Measurements from ENCODE around the gene IGF2R. TPM values are rescaled to one million over a fixed set of nuclear protein-coding genes. Genes with fewer than 3 reads are reported as not detected.

The IGF2R gene
- total RNA-seq, 2 experiments from 2014 or later: 19.3 to 37.6 TPM

- Histone ChIP-seq H3K9me3 (ENCODE audit: low read length) (no peaks in the 10 kb centered on the region), H4K20me1 (ENCODE audit: insufficient read depth, low read length) (no peaks in the 10 kb centered on the region), H3K9me2 (ENCODE audit: insufficient read depth, low read length) (no peaks in the 10 kb centered on the region), H3K79me2 (ENCODE audit: insufficient read depth, low read depth, low read length) (no peaks in the 10 kb centered on the region), H3K4me1 (ENCODE audit: insufficient read depth, low read length, poor library complexity, severe bottlenecking) (no peaks in the 10 kb centered on the region), H3K4me2 (ENCODE audit: low read length) (no peak overlapping the region), H2AFZ (ENCODE audit: low read length) (no peak overlapping the region), H3K27ac (ENCODE audit: low read depth, low read length, poor library complexity, severe bottlenecking) (no peak overlapping the region), H3K4me3 (ENCODE audit: low read depth, low read length, poor library complexity, severe bottlenecking) (no peak overlapping the region), H3K36me3 (ENCODE audit: insufficient read depth, low read length) (peaks cover 69% of the 10 kb centered on the region)
- no TSS peak for BruUV-seq (replicated peaks)
- ChIA-PET POLR2A (interaction anchor here (0.6 to 0.7 kb wide), 3 partner anchors 113 to 295 kb away, joined by 3 to 4 read pairs (median 3); no protein-coding TSS in a partner anchor), CTCF (ENCODE audit: unreplicated experiment) (no interaction called here)
- intact Hi-C loops (cut with micrococcal nuclease; ENCODE audit: unreplicated experiment): no loop called here
- DNase-seq (ENCODE audit: low spot score): no peak
- TF ChIP-seq CTCF (conservative IDR thresholded peaks at IDR 0.05; ENCODE audit: low read length) (no peak), EZH2phosphoT487 (IDR thresholded peaks at IDR 0.05; ENCODE audit: borderline replicate concordance, low read depth, low read length) (no peak)
These were observed 113.7 kb downstream of the IGF2R start for GRCh38 chr6:160082627-160083026.

GRCh38 chr6:160084198-160084776 lies 115.4 kb downstream of the IGF2R start:
- no peak for TF ChIP-seq EZH2phosphoT487 (IDR thresholded peaks at IDR 0.05; ENCODE audit: borderline replicate concordance, low read depth, low read length)
- TF ChIP-seq CTCF (conservative IDR thresholded peaks at IDR 0.05; ENCODE audit: low read length): no peak

GRCh38 chr6:160085226-160085625 lies 116.3 kb downstream of the IGF2R start:
- Histone ChIP-seq H2AFZ (ENCODE audit: low read length) (no peak overlapping the region), H3K4me3 (ENCODE audit: low read depth, low read length, poor library complexity, severe bottlenecking) (no peak overlapping the region), H3K9me3 (ENCODE audit: low read length) (no peaks in the 10 kb centered on the region), H3K9me2 (ENCODE audit: insufficient read depth, low read length) (no peaks in the 10 kb centered on the region), H3K36me3 (ENCODE audit: insufficient read depth, low read length) (peaks cover 74% of the 10 kb centered on the region), H3K4me1 (ENCODE audit: insufficient read depth, low read length, poor library complexity, severe bottlenecking) (no peaks in the 10 kb centered on the region), H3K4me2 (ENCODE audit: low read length) (no peak overlapping the region), H3K27ac (ENCODE audit: low read depth, low read length, poor library complexity, severe bottlenecking) (no peak overlapping the region), H3K79me2 (ENCODE audit: insufficient read depth, low read depth, low read length) (no peaks in the 10 kb centered on the region), H4K20me1 (ENCODE audit: insufficient read depth, low read length) (no peaks in the 10 kb centered on the region)
- TF ChIP-seq CTCF (conservative IDR thresholded peaks at IDR 0.05; ENCODE audit: low read length): no peak
- TF ChIP-seq EZH2phosphoT487 (IDR thresholded peaks at IDR 0.05; ENCODE audit: borderline replicate concordance, low read depth, low read length): no peak
- ChIA-PET POLR2A (no interaction called here), CTCF (ENCODE audit: unreplicated experiment) (no interaction called here)
- no TSS peak for BruUV-seq (replicated peaks)
- no peak for DNase-seq (ENCODE audit: low spot score)
- intact Hi-C loops (cut with micrococcal nuclease; ENCODE audit: unreplicated experiment): no loop called here

More at GRCh38 chr6:160084198-160084776, 115.4 kb downstream of the IGF2R start:
- Histone ChIP-seq H3K27ac (ENCODE audit: low read depth, low read length, poor library complexity, severe bottlenecking) (no peak overlapping the region), H3K4me3 (ENCODE audit: low read depth, low read length, poor library complexity, severe bottlenecking) (no peak overlapping the region), H2AFZ (ENCODE audit: low read length) (no peak overlapping the region), H4K20me1 (ENCODE audit: insufficient read depth, low read length) (no peaks in the 10 kb centered on the region), H3K9me2 (ENCODE audit: insufficient read depth, low read length) (no peaks in the 10 kb centered on the region), H3K36me3 (ENCODE audit: insufficient read depth, low read length) (peaks cover 74% of the 10 kb centered on the region), H3K4me2 (ENCODE audit: low read length) (no peak overlapping the region), H3K4me1 (ENCODE audit: insufficient read depth, low read length, poor library complexity, severe bottlenecking) (no peaks in the 10 kb centered on the region), H3K79me2 (ENCODE audit: insufficient read depth, low read depth, low read length) (no peaks in the 10 kb centered on the region), H3K9me3 (ENCODE audit: low read length) (no peaks in the 10 kb centered on the region)
- CTCF ChIA-PET (ENCODE audit: unreplicated experiment): no interaction called here
- DNase-seq (ENCODE audit: low spot score): no peak
- no TSS peak for BruUV-seq (replicated peaks)
- POLR2A ChIA-PET: no interaction called here
- intact Hi-C loops (cut with micrococcal nuclease; ENCODE audit: unreplicated experiment): no loop called here
